Esophagus muscularis mucosa (tissue), 4 donors: Measurements from ENCODE around the gene ADAMTSL5. TPM values are rescaled to one million over a fixed set of nuclear protein-coding genes. Genes with fewer than 3 reads are reported as not detected.

Source experiments
- DNase-seq: peaks from one replicate; pipeline ENCODE4 v3.0.0-alpha.2; 2017; ENCODE audit errors: extremely low spot score
- H3K27ac ChIP-seq, 4 donors: fragments of 200-600 bp; sonication (generic); replicated peaks in 1 of 4; 1 replicate in 3 of 4; 2 replicates in 1 of 4; pipeline ENCODE4 v1.5.1; 2016 to 2019; ENCODE audit warnings: mild to moderate bottlenecking in 1 of 4
- H3K27me3 ChIP-seq, 4 donors: fragments of 200-600 bp; sonication (generic); one replicate each; pipeline versions ENCODE4 v1.5.1 to v1.6.0; 2016 to 2019
- H3K36me3 ChIP-seq, 4 donors: fragments of 200-600 bp; sonication (generic); one replicate each; pipeline ENCODE4 v1.5.1; 2016 to 2019
- H3K4me1 ChIP-seq, 4 donors: fragments of 200-600 bp; sonication (generic); one replicate each; pipeline ENCODE4 v1.5.1; 2016 to 2019
- H3K4me3 ChIP-seq, 4 donors: fragments of 200-600 bp; sonication (generic); 1 replicate in 2 of 4; 2 replicates in 2 of 4; pipeline ENCODE4 v1.5.1; 2016 to 2019; ENCODE audit warnings: mild to moderate bottlenecking in 4 of 4, moderate library complexity in 1 of 4
- H3K9me3 ChIP-seq, 4 donors: fragments of 200-600 bp; sonication (generic); 1 replicate in 3 of 4; 2 replicates in 1 of 4; pipeline ENCODE4 v1.5.1; 2016 to 2019
- CTCF ChIP-seq, 3 experiments: fragments of 200-600 bp in 2 of 3; fragments of 450-650 bp in 1 of 3; sonication (generic) in 2 of 3; IDR thresholded peaks; one replicate each; pipeline ENCODE4 v1.5.1; 2017 to 2019; ENCODE audit warnings: antibody characterized with exemption in 3 of 3, mild to moderate bottlenecking in 2 of 3, moderate library complexity in 1 of 3
- EP300 ChIP-seq: sonication (generic); formaldehyde crosslinking; IDR thresholded peaks from one replicate; pipeline ENCODE4 v1.6.1; 2017; ENCODE audit warnings: antibody characterized with exemption
- POLR2A ChIP-seq: fragments of 450-650 bp; IDR thresholded peaks from one replicate; pipeline ENCODE4 v1.6.1; 2017; ENCODE audit warnings: antibody characterized with exemption, moderate library complexity, mild to moderate bottlenecking, low read depth
- POLR2AphosphoS5 ChIP-seq, 2 donors: sonication (generic); formaldehyde crosslinking; IDR thresholded peaks; one replicate each; pipeline ENCODE4 v1.6.1; 2017; ENCODE audit warnings: antibody characterized with exemption in 2 of 2
- WGBS: methylation state at CpG from one replicate; pipeline ENCODE4 v1.1.5; 2018; 5-methylcytosine and 5-hydroxymethylcytosine counted together
- intact Hi-C: fragments of 100-400 bp; cut with DNase I; formaldehyde crosslinking; loops from one replicate; pipeline ENCODE4 v1.15.1; 2023
- total RNA-seq, 4 donors: library from RNA; depleted of rRNA; stranded (reverse); fragments of >200 nt; gene quantifications; one replicate each; pipeline versions ENCODE4 v1.1.0 to v1.2.1, GENCODE V29; 2016

The ADAMTSL5 gene
- total RNA-seq, 4 donors from 2014 or later: 3.9 to 5.9 (median 4.7) TPM

GRCh38 chr19:1528596-1529429 is 16.0 kb upstream of the ADAMTSL5 start:
- no peak for TF ChIP-seq CTCF (IDR thresholded peaks at IDR 0.05)
- TF ChIP-seq POLR2AphosphoS5 (IDR thresholded peaks at IDR 0.05): no peak
- no peak for TF ChIP-seq POLR2A
- no peak for TF ChIP-seq EP300
- no peak for DNase-seq
- Histone ChIP-seq H3K4me3 (no peak overlapping the region), H3K4me1 (peaks cover under 1 to 9% (median 7%) of the 10 kb centered on the region in 4 donors), H3K9me3 (no peaks in the 10 kb centered on the region), H3K27me3 (peaks cover 0 to 92% (median 26%) of the 10 kb centered on the region in 4 donors), H3K27ac (no peak overlapping the region), H3K36me3 (no peaks in the 10 kb centered on the region)
- intact Hi-C loops: no loop called here
- 77% methylated on average over 17 of the region's 23 CpGs for WGBS

DNA sequence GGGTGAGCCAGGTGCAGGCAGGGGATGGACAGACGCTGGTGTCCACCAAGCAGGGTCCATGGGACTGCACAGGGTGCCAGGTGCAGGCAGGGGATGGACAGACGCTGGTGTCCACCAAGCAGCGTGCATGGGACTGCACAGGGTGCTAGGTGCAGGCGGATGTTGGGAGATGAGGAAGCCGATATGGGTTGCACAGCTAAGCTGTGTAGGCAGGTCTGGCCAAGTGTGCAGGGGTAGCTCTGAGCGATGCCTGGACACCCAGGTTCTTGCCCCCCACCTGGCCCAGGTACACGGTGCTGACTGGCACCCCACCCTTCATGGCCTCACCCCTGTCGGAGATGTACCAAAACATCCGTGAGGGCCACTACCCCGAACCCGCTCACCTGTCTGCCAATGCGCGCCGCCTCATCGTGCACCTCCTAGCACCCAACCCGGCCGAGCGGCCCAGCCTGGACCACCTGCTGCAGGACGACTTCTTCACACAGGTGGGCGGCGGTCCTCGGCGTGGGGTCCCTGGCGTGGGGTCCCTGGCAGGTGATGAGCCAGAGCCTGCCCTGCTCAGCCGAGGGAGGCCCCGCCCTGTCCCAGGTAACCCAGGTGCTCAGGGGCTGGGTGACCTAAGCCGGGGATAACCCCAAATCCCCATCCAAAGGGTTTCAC is 15.0 kb upstream of the ADAMTSL5 start:
- intact Hi-C loops: no loop called here
- H3K4me1 ChIP-seq: peaks cover 4 to 14% (median 11%) of the 10 kb centered on the region in 4 donors
- 75% methylated on average over 18 of the region's 27 CpGs for WGBS
- TF ChIP-seq POLR2A (no peak), EP300 (no peak), POLR2AphosphoS5 (IDR thresholded peaks at IDR 0.05) (no peak), CTCF (IDR thresholded peaks at IDR 0.05) (no peak)
- H3K9me3 ChIP-seq: no peaks in the 10 kb centered on the region
- H3K36me3 ChIP-seq: no peaks in the 10 kb centered on the region
- H3K27ac ChIP-seq: no peak overlapping the region
- H3K4me3 ChIP-seq: no peak overlapping the region
- H3K27me3 ChIP-seq: peaks cover 0 to 92% (median 30%) of the 10 kb centered on the region in 4 donors
- no peak for DNase-seq

DNA sequence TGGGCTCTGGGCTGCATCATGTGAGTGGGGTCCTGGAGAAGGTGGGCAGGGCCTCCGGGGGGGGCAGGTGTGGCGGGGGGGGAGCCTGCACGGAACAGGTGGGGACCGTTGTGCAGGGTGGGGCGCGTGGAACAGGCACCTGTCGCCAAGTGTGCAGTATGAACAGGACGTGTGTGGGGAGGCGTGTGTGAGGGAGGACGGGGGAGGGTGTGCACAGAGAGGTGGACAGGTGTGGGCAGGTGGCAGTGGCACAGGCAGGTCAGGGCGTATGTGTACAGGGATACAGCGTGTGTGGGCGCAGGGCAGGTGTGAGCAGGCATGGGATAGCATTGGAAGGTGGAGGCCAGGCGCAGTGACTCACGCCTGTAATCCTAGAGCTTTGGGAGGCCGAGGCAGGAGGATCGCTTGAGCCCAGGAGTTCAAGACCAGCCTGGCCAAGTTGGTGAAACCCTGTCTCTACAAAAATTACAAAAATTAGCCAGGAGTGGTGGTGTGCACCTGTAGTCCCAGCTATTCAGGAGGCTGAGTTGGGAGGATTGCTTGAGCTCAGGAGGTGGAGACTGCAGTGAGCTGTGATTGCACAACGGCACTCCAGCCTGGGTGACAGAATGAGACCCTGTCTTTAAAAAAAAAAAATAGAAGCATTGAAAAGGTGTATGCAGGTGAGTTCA is 14.3 kb upstream of the ADAMTSL5 start:
- H3K27me3 ChIP-seq: peaks cover 0 to 95% (median 30%) of the 10 kb centered on the region in 4 donors
- intact Hi-C loops: no loop called here
- H3K9me3 ChIP-seq: no peaks in the 10 kb centered on the region
- DNase-seq: no peak
- H3K4me3 ChIP-seq: no peak overlapping the region
- no peak overlapping the region for H3K27ac ChIP-seq
- H3K36me3 ChIP-seq: no peaks in the 10 kb centered on the region
- TF ChIP-seq POLR2AphosphoS5 (IDR thresholded peaks at IDR 0.05) (no peak), CTCF (IDR thresholded peaks at IDR 0.05) (no peak), POLR2A (no peak), EP300 (no peak)
- peaks cover 4 to 14% (median 11%) of the 10 kb centered on the region in 4 donors for H3K4me1 ChIP-seq
- 77% methylated on average over 18 of the region's 18 CpGs for WGBS

- Histone ChIP-seq H3K27me3 (peaks cover 0 to 91% (median 30%) of the 10 kb centered on the region in 4 donors), H3K4me3 (no peak overlapping the region), H3K36me3 (no peaks in the 10 kb centered on the region), H3K9me3 (no peaks in the 10 kb centered on the region), H3K4me1 (peaks cover 9 to 16% (median 13%) of the 10 kb centered on the region in 4 donors), H3K27ac (no peak overlapping the region)
- no peak for TF ChIP-seq EP300
- TF ChIP-seq CTCF (IDR thresholded peaks at IDR 0.05): no peak
- TF ChIP-seq POLR2A: no peak
- TF ChIP-seq POLR2AphosphoS5 (IDR thresholded peaks at IDR 0.05): no peak
- 73% methylated on average over 16 of the region's 33 CpGs for WGBS
- DNase-seq: no peak
- intact Hi-C loops: no loop called here
These were observed 13.4 kb upstream of the ADAMTSL5 start for GRCh38 chr19:1526066-1526778.
